NCI-H1694 (cell line): Measurements from ENCODE around the gene PTH1R.

ENCODE experiments used
- DNase-seq: peaks from one replicate; lab custom pipeline; 2025; lab: John Stamatoyannopoulos, UW

PTH1R gene

DNA sequence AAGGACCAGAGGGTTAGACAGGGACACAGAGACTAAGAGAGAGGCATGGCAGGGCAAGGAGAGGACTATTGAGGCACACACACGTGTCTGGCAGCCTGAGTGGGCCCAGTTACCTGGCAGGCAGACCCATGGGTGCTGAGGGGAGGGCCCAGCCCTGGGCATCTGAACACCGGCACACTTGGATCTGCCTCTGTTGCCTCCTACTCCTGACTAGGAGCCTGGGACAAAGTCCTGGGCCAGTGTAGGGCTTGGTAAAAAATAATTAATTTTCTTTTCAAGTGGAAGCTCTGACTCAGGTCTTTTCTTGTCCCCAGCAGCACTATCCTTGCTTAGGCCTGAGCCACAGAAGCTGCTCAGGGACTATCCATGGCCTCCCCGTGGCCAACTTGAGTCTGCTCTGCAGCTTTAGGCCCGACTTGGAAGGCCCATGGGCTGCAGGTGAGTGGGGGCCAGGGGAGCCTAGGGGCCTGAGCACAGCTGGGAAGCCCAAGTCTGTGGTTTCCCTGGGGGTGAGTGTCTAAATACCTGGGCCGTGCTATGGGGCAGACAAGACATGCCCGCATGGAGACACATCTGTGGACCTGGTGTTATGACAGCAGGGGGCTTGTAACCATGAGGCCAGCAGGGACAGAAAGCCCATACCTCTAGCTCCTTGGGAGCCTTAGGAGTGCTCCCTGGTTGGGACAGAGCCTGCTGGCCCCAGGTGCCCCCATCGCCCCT, at the start of gene PTH1R:
Gene PTH1R, plus strand, starts transcription at position 316 of the 720 bp plus-strand sequence. CDS start 5,839 bp downstream, outside the sequence.
- DNase-seq: no peak

DNA sequence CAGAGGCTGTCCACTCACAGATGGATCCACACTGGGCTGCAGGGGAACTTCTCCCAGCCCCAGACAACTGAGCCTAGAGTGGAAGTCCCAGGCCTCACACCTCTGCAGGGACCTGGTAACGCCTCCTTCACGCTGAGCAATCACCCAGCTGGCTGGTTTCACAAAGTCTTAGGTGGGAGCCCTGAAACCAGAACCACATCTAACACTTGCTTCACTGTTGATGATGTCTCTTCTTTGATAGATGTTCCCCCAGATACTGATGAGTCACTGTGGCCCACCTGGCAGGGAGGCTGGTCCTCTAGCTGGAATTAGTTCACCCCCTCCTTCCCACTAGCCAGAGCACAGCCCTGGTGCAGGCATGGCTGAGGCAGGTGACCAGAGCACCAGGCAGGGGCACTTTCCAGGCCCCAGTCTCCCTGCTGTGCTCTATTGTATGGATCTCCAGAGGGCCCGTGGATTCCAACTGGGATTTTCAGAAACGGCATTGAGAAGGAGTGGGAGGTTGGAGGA, 47.8 kb upstream of the PTH1R start:
- no peak for DNase-seq

DNA sequence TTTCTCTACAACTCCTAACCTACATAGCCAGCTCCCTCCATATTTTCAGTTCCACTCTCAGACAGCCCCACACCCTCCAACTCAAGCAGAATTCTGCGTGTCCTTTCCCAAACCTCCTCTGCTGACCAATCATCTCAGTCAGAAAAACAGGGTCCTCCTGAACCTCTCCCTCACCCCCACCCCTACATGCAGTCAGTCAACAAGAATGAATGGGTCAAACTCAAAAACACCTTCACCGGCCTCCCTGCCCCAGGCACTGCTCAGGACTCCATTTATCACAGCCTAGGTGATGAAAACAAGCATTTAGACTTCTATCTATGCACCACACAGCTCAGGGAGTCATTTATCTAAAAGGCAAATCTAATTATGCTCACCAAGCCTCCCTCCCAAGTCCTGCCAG, 46.7 kb upstream of the PTH1R start:
- no peak for DNase-seq

DNA sequence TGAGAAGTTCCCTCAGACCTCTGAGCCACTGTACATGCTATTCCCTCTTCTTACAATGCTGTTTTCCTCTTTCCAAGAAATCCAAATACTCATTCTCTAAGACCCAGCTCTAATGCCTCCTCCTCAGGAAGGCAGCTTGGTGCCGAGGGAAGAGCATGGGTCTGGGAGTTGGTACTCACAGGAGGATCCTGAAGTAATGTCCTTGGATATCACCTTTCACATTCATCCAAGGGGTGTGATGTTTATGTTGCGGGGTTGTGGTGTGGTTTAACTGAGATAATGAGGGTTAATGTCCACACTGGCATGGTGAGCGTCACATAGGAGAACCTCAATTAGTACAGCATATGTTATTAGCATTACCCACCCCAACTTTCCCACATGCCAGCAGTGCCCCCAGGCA, 46.2 kb upstream of the PTH1R start:
- DNase-seq: no peak

DNA sequence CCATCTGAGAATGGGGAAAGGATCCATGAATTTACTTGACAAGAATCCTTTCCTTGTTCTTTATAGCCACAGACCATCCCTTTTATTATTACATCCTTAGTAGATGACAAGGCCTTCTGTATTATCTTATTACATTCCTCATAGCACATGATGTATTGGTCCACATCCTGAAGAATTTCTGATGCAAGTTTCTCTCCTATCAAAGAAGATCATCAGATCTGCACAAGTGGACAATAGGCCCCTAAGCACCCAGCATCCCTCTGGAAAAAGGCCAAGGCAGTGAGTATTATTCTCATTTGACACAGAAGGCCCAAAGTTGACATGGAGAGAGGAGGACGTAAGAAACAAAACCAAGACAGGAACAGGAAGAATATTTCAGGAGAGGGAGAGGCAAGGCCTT, 45.7 kb upstream of the PTH1R start:
- no peak for DNase-seq

DNA sequence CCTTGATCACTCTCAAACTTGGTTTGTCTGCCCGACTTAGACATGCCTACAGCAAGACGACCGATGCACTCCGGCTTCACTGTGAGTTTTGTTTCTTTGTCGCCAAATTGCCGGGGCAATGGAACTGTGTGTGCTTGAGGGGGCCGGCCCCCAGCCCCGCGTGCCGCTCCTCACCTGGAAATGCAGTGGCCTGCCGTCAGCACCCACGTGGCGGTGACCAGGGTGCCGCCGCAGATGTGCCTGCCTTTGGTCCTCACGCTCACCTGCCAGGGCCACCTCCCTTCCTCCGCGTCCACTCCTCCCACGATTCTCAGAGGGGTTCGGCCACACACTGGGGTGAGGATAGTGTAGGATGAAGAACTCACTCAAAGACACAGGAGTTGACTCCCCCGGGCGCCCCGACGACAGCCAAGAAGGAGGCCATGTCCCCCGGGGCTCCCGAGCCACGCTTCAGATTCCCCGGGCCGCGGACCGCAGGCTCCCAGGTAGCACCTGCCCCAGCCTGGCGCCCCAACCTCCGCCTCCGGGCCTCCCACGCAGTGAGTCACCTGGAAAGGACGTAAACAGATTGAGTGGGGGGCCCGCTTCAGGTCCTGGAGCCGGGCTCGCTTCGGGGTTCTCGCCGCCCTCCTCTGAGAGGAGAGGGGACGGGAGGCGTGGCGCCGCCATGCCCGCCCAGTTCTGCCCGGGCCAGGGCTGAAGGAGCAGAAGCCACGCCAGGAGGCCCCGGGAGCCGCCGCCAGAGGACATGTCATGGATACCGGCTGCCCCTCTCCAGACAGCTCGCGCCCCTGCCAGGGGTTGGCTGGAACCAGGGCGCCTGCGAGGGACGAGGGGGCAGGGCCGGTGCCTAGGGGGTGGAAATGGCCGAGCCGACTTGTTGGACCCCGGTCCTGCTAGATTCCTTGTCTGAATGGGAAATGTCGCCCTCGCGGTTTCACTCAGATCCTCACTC, 43.9 kb upstream of the PTH1R start:
- no peak for DNase-seq

DNA sequence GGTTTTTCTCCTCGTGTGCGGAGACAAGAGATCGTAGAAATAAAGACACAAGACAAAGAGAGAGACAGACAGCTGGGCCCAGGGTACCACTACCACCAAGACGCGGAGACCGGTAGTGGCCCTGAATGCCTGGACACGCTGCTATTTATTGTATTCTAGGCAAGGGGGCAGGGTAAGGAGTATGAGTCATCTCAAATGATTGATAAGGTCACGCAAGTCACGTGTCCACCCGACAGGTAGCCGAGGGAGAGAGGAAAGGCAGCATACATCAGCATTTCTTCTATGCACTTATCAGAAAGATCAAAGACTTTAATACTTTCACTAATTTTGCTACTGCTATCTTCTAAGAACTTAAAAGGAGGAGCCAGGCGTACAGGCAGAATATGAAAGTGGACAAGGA, 42.5 kb upstream of the PTH1R start:
- DNase-seq: no peak

DNA sequence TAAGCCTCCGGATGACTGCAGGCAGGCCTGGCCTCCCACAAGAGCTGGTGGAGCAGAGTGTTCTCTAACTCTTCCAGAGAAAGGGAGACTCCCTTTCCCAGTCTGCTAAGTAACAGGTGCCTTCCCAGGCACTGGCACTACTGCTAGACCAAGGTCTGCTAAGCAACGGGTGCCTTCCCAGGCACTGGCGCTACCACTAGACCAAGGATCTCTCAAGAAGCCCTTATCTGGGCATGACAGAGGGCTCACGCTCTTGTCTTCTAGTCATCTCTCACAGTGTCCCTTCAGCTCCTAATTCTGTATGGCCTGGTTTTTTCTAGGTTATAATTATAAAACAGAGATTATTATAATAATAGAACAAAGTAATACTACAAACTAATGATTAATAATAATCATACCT, 42.0 kb upstream of the PTH1R start:
- DNase-seq: no peak

DNA sequence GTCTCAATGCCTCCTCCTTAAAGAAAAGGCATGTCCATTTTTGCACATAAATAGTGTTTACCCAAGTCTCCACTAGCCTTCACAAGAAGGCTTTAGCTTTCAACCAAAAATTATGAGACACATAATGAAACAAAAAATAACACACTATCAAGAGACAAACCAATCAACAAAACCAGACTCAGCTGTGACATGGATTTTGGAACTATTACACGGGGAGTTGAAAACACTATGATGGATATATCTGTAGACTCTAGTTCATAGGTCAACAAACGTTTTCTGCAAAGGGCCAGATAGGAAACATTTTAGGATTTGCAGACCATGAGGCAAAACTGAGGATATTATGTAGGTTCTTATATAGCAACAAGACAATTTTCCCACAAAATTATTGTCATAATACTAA, 39.2 kb upstream of the PTH1R start:
- DNase-seq: no peak

DNA sequence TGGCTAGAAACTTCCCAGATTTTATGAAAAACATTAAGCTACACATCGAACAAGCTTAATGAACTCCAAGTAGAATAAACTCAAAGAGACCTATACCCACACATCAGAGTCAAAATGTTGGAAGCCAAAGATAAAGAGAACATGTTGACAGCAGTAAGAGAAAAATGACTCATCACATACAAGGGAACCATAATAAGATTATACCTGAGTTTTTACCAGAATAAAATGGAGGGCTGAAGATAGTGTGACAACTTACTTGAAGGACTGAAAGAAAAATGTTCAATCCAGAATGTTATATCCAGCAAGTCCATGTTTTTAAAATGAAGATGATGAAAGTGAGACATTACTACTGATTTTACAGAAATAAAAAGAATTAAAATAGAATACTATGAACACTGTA, 37.0 kb upstream of the PTH1R start:
- DNase-seq: no peak

DNA sequence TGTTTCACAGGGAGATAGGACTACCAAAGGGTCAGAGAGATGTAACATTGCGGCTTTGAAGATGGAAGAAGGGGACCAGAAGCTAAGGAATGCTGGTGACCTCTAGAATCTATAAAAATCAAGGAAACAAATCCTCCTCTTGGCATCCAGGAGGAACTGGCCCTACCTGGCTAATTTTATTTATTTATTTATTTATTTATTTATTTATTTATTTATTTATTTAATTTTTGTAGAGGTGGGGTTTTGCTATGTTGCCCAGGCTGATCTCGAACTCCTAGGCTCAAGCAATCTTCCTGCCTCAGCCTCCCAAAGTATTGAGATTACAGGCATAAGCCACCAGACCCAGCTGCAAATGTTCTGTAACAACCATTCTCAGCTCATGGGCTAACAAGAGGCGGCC, 34.0 kb upstream of the PTH1R start:
- no peak for DNase-seq

DNA sequence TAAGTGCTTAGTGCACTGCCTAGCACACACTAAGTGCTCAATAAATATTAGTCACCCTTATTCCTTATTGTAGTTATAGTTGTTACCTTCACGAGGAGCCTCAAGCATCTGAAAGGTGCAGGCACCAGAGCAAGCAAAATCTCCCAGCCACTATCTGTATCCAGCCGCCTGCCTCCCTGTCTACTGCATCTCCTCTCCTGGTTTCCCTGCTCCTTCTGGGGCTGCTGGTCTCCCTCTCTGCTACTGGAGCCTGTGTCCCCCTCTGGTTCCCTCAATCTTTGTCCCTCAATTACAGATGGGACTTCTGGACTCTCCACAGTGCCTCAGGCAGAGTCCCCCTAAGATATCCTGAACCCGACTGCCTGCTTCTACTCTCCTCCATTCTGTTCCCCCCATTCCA, 33.1 kb upstream of the PTH1R start:
- no peak for DNase-seq

DNA sequence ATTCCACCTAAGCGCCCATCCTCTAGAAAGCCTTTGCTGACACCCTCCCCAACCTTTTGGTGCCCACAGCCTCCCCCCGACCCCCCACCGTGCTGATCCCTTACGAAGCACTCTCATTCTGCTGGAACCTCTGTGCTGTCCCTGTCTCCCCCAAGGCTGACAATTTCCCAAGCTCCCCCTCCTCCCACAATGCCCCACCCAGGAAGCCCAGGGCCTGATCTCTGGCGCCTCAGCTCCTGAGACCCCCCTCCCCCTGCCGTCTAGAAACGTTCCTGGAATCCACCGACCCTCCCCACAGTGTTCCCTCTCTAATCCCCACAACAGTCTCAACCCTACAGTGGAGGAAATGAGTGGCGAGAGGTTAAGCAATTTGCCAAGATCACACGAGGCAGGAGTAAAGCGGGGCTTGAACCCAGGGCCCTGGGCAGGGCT, 32.6 kb upstream of the PTH1R start:
- DNase-seq: no peak

DNA sequence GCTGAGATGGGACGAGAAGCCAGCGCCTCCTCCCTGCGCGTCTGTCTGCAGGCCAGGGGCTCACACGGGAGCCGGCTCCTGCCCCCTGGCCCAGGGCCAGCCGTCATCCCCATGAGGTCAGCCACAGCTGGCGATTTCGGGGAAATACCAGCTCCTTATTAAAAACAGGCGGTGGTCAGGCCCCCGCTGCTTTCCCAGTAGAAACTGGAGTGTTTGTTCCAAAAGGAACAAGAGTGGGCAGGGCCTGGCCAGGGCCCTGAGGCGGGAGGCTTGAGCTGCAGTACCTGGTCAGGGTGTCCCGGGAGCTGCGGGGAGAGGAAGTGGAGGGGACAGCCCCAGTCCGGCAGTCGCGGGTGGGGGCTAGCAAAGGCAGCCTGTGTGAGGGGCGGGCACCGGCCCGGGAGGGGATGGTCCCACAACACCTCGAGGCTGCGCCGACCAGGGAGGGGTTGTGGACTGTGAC, 32.1 kb upstream of the PTH1R start:
- DNase-seq: no peak

DNA sequence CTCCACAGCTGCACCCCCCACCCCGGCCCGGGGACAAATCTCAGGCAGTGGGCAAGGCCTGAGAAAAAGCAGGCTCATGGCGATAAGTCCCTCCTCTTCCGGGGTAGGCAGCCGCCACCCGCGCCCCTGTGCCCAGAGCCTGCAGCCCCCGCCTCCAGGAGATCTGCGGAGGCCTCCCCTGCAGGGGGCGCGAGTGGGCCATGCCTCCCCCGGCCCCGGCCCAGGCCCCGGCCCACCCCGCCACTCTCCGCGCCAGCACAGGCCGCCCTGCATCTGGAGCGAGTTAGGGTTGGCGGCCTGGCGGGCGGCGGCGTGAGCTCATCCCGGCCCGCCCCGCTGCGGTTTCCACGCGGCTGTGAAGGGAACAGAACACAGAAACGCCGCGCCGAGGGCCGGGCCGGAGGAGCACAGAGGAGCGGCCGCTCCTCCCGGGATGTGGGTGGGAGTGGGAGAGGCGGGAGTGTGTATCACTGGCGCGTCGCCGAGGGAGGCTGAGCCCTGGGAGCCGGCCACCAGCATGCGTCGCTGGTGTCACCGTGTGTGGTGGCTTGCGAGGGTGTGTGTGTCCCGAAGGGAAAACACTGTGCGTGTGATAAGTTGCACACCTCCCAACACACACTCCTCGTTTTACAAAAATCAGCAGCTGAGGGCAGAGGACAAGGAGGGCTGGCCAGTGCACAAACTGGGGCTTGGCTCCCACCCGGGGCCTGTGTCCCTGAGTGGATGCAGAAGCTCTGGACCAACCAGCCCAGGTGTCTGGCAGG, 31.5 kb upstream of the PTH1R start:
- peak; percentile 32 for DNase-seq

DNA sequence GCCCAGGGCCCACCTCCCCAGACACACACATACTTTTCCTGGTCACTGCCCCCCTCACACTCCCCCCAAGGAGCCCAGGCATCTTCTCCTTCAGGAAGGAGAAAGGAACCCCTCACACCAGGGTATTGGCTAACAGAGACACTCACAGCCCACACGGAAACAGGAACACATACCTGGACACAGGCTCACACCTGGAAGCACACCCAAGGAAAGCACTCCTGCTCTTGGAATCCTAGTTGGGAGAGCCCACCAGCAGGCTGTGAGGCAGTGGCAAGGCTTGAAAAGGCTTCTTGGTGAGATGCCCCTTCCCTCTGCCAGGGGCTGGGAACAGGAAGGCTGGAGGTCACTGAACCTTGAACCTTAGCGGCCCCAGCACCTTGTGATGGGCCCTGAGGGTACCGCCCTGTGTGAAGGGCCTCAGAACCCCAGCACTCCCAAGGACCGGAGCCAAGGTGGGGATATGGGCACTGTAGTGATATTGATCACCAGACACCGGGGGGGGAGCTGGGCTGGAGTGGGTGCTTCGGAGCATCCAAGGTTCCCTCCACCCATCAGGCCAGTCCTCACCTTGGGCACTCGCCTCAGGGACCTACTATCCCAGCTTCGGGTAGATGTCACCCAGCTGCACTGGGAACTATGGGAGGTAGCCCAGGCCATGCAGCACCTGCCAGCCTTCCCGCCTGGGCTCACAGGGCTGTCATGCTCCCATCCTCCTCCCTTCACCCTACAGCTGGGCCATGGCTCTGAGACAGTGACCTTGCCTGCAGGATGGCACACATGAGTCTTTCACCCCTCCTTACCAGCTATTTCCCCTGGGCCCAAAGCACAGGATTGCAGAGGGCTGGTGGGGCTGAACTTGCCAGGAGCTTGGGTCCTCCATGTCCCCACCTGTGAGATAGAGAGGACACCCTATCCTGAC, 30.6 kb upstream of the PTH1R start:
- no peak for DNase-seq

DNA sequence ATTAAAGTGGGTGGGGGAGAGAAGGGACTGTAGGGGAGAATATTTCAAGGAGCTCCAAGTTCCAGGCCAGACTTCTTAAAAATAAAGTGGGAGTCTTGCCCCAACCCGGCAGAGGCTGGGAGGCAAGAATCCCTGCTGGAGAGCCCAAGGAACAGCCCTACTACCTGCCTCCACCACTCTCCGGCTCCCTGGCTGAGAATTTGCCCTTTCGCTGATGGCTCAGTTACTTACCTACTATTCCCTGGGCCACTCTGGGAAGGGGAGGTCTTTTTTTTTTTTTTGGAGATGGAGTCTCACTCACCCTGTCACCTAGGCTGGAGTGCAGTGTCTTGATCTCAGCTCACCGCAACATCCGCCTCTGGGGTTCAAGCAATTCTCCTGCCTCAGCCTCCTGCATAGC, 29.8 kb upstream of the PTH1R start:
- no peak for DNase-seq

DNA sequence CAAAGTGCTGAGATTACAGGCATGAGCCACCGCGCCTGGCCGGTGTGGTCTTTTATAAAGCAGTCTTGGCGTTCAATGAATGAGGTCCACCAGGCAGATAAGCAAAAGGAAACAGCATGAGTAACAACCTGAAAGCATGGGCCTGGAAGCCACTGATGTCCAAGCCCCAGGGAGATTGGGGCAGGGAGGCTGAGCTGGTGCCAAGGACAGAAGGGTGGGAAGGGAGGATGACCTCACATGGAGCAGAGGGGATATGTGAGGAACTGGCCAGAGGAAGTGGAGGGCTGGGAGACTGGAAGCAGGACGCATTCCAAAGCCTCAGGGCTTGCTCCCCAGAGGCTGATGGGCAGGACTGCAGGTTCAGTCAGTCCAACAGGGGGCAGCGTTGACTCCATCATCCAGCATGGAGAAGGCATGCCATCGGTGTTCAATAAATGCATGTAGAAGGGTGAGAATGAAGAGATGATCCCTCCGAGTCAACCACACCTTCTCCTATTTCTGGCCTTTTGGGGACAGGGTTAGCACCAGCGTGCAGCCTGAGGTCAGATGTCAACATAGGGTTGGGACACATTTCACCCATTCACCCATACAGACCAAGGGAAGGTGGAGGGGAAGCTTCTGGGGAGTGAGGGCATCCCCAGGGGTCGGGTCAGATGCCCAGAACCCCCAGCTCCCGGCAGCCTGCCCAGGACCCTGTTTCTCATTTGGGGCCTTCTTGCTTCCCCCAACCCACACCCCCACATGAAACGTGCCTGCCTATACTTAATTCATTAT, 29.1 kb upstream of the PTH1R start:
- no peak for DNase-seq

DNA sequence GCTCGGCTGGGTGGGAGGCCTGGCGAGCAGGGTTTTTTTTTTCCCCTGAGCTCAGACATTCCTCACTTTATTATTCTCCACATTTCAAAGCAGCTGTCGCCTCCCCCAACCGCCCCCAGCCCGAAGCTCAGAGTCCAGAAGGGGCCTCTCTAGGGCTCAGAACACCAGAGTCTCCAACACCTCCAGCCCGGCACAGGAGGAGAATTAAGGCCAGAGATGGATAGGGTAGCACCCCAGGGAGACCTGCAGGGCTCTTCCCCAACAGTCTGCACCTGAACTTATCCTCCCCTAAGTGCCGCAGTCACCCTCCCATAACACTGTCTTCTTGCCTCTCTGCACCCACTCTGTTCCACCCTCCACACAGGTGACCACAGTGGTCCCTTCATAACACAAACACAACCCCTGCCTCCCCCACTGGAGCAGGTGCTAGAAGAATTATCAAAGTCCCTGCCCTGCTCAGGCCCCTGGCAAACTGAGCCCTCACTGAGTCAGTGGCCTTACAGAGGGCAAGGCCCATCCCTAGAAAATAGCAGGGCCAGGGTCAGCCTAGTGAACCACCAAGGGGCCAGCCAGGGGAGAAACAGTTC, 28.4 kb upstream of the PTH1R start:
- DNase-seq: no peak
